HepG2 (cell line): ENCODE data around the gene MRS2. TPM values are rescaled to one million over a fixed set of nuclear protein-coding genes. Genes with fewer than 3 reads are reported as not detected.

Source experiments
- AGO1 ChIP-seq: fragments of 200-400 bp; formaldehyde crosslinking; IDR thresholded peaks from 2 replicates; pipeline ENCODE4 v1.6.1; 2017; ENCODE audit warnings: mild to moderate bottlenecking, low read depth, low read length, moderate library complexity; ENCODE audit not compliant: poor library complexity, severe bottlenecking
- AKAP8 ChIP-seq: sonication (generic); formaldehyde crosslinking; IDR thresholded peaks from 2 replicates; pipeline ENCODE4 v1.5.1; 2020; ENCODE audit warnings: mild to moderate bottlenecking, missing genetic modification reagents
- BHLHE40 ChIP-seq: IDR thresholded peaks from 2 replicates; pipeline ENCODE4 v1.6.1; 2011; ENCODE audit warnings: low read length, improper control_type of control experiment
- DNMT1 ChIP-seq: sonication (generic); formaldehyde crosslinking; IDR thresholded peaks from 2 replicates; pipeline ENCODE4 v1.5.1; 2020; ENCODE audit warnings: mild to moderate bottlenecking, missing genetic modification reagents
- ERF ChIP-seq: IDR thresholded peaks from 2 replicates; pipeline ENCODE4 v1.6.1; 2018; ENCODE audit warnings: missing biosample characterization, missing genetic modification reagents
- FOXK2 ChIP-seq: fragments of 450-650 bp; IDR thresholded peaks from 2 replicates; pipeline ENCODE4 v1.6.1; 2016
- HINFP ChIP-seq: sonication (generic); formaldehyde crosslinking; IDR thresholded peaks from 2 replicates; pipeline ENCODE4 v1.4.0; 2020; ENCODE audit warnings: low read depth, mild to moderate bottlenecking, missing genetic modification reagents
- HMGA1 ChIP-seq: sonication (generic); formaldehyde crosslinking; conservative IDR thresholded peaks from 2 replicates; pipeline ENCODE4 v1.4.0; 2020; ENCODE audit warnings: missing genetic modification reagents
- HOXD1 ChIP-seq: sonication (generic); formaldehyde crosslinking; IDR thresholded peaks from 2 replicates; pipeline ENCODE4 v1.5.0; 2020; ENCODE audit warnings: missing genetic modification reagents
- JUN ChIP-seq: sonication (generic); formaldehyde crosslinking; IDR thresholded peaks from 2 replicates; pipeline ENCODE4 v1.4.0; 2020; ENCODE audit warnings: mild to moderate bottlenecking, missing genetic modification reagents
- KAT8 ChIP-seq: IDR thresholded peaks from 2 replicates; pipeline ENCODE4 v1.6.1; 2016; ENCODE audit warnings: missing genetic modification reagents, missing compliant biosample characterization
- MIXL1 ChIP-seq: IDR thresholded peaks from 2 replicates; pipeline ENCODE4 v1.6.1; 2016
- REXO4 ChIP-seq: sonication (generic); formaldehyde crosslinking; IDR thresholded peaks from 2 replicates; pipeline ENCODE4 v1.8.0; 2022; ENCODE audit warnings: missing genetic modification reagents, mild to moderate bottlenecking, borderline replicate concordance
- RNF2 ChIP-seq: fragments of 450-650 bp; conservative IDR thresholded peaks from 2 replicates; pipeline ENCODE4 v1.6.1; 2016; ENCODE audit warnings: low read depth
- TEF ChIP-seq: sonication (generic); formaldehyde crosslinking; IDR thresholded peaks from 2 replicates; pipeline ENCODE4 v1.5.0; 2020; ENCODE audit warnings: missing genetic modification reagents
- ZNF451 ChIP-seq: sonication (generic); formaldehyde crosslinking; IDR thresholded peaks from 2 replicates; pipeline ENCODE4 v1.5.0; 2020; ENCODE audit warnings: mild to moderate bottlenecking, missing genetic modification reagents
- ZNF552 ChIP-seq: sonication (generic); formaldehyde crosslinking; IDR thresholded peaks from 2 replicates; pipeline ENCODE4 v1.9.0; 2022; ENCODE audit warnings: missing genetic modification reagents, mild to moderate bottlenecking, borderline replicate concordance
- ZNF577 ChIP-seq: sonication (generic); formaldehyde crosslinking; IDR thresholded peaks from 2 replicates; pipeline ENCODE4 v1.4.0; 2020; ENCODE audit warnings: mild to moderate bottlenecking, low read depth, missing genetic modification reagents, borderline replicate concordance
- ZNF672 ChIP-seq: sonication (generic); formaldehyde crosslinking; IDR thresholded peaks from 2 replicates; pipeline ENCODE4 v1.8.1; 2022; ENCODE audit warnings: missing genetic modification reagents
- polyA plus RNA-seq, 8 experiments: library from polyadenylated mRNA; depleted of rRNA in 3 of 8; stranded (reverse) in 7 of 8; unstranded in 1 of 8; fragments of >200 nt; fragmentation: Illumina TruSeq in 4 of 8; extraction: Trizol in 4 of 8; gene quantifications; 2 replicates each; pipeline versions ENCODE4 v1.2.1 to v1.2.3, GENCODE V29; 2011 to 2016; ENCODE audit warnings: low read depth in 4 of 8, missing spikeins in 1 of 8, mixed read lengths in 1 of 8; ENCODE audit not compliant: insufficient read depth in 1 of 8
- total RNA-seq, 5 experiments: library from RNA; depleted of rRNA; stranded (reverse); fragments of >200 nt; fragmentation: Illumina TruSeq; extraction: Trizol; gene quantifications; 2 replicates each; pipeline ENCODE4 v1.2.3, GENCODE V29; 2016; ENCODE audit warnings: low read depth in 1 of 5
- TF ChIP-seq, protein P1 (sequence below): sonication (generic); formaldehyde crosslinking; IDR thresholded peaks from 2 replicates; pipeline ENCODE4 v1.5.1; 2020; ENCODE audit warnings: missing genetic modification reagents, mild to moderate bottlenecking, borderline replicate concordance
- TF ChIP-seq, protein P2 (sequence below): sonication (generic); formaldehyde crosslinking; IDR thresholded peaks from 2 replicates; pipeline ENCODE4 v1.4.0; 2020; ENCODE audit warnings: missing genetic modification reagents, borderline replicate concordance
- TF ChIP-seq, protein P3 (sequence below): sonication (generic); formaldehyde crosslinking; IDR thresholded peaks from 2 replicates; pipeline ENCODE4 v1.4.0; 2020; ENCODE audit warnings: missing genetic modification reagents, borderline replicate concordance

MRS2 gene
- total and polyA plus RNA-seq, 2 of the 13 experiments (the other 11 are each of a cell fraction or from before 2014, with no cell fraction given), result 31.1 to 83.8 TPM

DNA sequence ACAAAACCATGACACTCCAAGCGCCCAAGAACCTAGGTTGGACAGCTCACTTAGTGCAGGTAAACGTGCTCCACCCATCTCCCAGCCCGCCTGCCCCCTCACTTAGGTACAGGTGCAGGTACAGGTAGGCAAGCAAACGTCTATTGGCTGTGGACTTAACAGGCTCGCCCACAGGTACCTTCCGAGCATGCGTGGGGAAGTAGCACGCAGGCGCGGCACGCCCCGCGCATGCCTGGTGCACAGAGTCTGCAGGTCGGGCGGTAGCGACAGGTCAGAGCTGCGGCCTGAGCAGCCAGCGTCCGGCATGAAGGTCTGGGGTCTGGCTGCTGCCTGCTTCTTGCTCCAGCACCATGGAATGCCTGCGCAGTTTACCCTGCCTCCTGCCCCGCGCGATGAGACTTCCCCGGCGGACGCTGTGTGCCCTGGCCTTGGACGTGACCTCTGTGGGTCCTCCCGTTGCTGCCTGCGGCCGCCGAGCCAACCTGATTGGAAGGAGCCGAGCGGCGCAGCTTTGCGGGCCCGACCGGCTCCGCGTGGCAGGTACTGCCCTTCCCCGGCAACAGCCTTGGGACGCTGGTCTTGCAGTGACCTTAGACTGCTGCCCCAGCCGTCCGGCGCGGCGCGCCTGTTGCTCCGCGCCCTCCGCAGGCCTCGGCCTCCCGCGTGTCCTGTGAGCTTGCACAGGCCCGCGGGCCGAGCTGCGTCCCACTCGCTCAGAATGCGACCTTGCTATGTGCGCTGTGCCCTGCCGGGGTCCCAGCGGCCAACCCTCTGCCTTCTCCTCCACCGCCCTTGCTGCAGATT, at the start of gene MRS2 (continued):
- no peak; the same call in none of the 2 replicates for TF ChIP-seq TEF
- TF ChIP-seq AGO1, result peak; percentile 78
- peak; percentile 98 for TF ChIP-seq HINFP (CRISPR knock-in tag)
- 0 out of 2 replicates have a peak, but pooled peaks have one; percentile 41 for TF ChIP-seq ZNF672
- TF ChIP-seq ZNF451 (CRISPR knock-in tag), result peak; percentile 77; the same call in 1 of the 2 replicates
- TF ChIP-seq REXO4 (CRISPR knock-in tag), result peak; percentile 69; the same call in 1 of the 2 replicates
- TF ChIP-seq HMGA1 (CRISPR knock-in tag), result no peak
- TF ChIP-seq AKAP8 (CRISPR knock-in tag), result peak; percentile 84
- TF ChIP-seq FOXK2, result no peak
- TF ChIP-seq, protein P1, sequence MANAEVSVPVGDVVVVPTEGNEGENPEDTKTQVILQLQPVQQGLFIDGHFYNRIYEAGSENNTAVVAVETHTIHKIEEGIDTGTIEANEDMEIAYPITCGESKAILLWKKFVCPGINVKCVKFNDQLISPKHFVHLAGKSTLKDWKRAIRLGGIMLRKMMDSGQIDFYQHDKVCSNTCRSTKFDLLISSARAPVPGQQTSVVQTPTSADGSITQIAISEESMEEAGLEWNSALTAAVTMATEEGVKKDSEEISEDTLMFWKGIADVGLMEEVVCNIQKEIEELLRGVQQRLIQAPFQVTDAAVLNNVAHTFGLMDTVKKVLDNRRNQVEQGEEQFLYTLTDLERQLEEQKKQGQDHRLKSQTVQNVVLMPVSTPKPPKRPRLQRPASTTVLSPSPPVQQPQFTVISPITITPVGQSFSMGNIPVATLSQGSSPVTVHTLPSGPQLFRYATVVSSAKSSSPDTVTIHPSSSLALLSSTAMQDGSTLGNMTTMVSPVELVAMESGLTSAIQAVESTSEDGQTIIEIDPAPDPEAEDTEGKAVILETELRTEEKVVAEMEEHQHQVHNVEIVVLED, result peak; percentile 85; the same call in 1 of the 2 replicates
- TF ChIP-seq JUN (CRISPR knock-in tag), result peak; percentile 39; the same call in 1 of the 2 replicates
- peak; percentile 45; the same call in 1 of the 2 replicates for TF ChIP-seq ZNF552 (CRISPR knock-in tag)
- TF ChIP-seq DNMT1 (CRISPR knock-in tag), result peak; percentile 99
- TF ChIP-seq HOXD1 (CRISPR knock-in tag), result peak; percentile 66; the same call in 1 of the 2 replicates
- peak; percentile 74; the same call in 1 of the 2 replicates for TF ChIP-seq RNF2
- TF ChIP-seq ERF (CRISPR knock-in tag), result peak; percentile 46; the same call in 1 of the 2 replicates
- peak; percentile 8; the same call in 1 of the 2 replicates for TF ChIP-seq MIXL1 (CRISPR knock-in tag)
- TF ChIP-seq BHLHE40, result peak; percentile 43
- TF ChIP-seq ZNF577, result peak; percentile 82; the same call in 1 of the 2 replicates
- TF ChIP-seq, protein P2, sequence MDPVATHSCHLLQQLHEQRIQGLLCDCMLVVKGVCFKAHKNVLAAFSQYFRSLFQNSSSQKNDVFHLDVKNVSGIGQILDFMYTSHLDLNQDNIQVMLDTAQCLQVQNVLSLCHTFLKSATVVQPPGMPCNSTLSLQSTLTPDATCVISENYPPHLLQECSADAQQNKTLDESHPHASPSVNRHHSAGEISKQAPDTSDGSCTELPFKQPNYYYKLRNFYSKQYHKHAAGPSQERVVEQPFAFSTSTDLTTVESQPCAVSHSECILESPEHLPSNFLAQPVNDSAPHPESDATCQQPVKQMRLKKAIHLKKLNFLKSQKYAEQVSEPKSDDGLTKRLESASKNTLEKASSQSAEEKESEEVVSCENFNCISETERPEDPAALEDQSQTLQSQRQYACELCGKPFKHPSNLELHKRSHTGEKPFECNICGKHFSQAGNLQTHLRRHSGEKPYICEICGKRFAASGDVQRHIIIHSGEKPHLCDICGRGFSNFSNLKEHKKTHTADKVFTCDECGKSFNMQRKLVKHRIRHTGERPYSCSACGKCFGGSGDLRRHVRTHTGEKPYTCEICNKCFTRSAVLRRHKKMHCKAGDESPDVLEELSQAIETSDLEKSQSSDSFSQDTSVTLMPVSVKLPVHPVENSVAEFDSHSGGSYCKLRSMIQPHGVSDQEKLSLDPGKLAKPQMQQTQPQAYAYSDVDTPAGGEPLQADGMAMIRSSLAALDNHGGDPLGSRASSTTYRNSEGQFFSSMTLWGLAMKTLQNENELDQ (CRISPR knock-in tag), result 0 out of 2 replicates have a peak, but pooled peaks have one; percentile 14
- TF ChIP-seq KAT8 (CRISPR knock-in tag), result peak; percentile 88
- TF ChIP-seq, protein P3, sequence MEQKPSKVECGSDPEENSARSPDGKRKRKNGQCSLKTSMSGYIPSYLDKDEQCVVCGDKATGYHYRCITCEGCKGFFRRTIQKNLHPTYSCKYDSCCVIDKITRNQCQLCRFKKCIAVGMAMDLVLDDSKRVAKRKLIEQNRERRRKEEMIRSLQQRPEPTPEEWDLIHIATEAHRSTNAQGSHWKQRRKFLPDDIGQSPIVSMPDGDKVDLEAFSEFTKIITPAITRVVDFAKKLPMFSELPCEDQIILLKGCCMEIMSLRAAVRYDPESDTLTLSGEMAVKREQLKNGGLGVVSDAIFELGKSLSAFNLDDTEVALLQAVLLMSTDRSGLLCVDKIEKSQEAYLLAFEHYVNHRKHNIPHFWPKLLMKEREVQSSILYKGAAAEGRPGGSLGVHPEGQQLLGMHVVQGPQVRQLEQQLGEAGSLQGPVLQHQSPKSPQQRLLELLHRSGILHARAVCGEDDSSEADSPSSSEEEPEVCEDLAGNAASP (CRISPR knock-in tag), result peak; percentile 35; the same call in 1 of the 2 replicates
